DOHH2 (cell line): Measurements from ENCODE around the gene OOSP1.
"Not testable (repeated sequence)": the region's sequence is repeated elsewhere in the genome, so short reads cannot be mapped to it uniquely, and the experiment has no call there.

Experiments used
- H3F3A ChIP-seq: fragments of 200-600 bp; sonication (generic), shearing (Covaris generic); 2 replicates; pipeline ENCODE4 v1.6.0; 2016; ENCODE audit warnings: antibody characterized with exemption, mild to moderate bottlenecking; ENCODE audit not compliant: control insufficient read depth, insufficient read depth
- H3K27ac ChIP-seq: fragments of 200-600 bp; sonication (generic); 2 replicates; pipeline ENCODE4 v1.5.1; 2014; ENCODE audit warnings: low read depth, mild to moderate bottlenecking, low read length, moderate library complexity
- H3K27me3 ChIP-seq: fragments of 200-600 bp; sonication (generic); 2 replicates; pipeline ENCODE4 v1.6.1; 2014; ENCODE audit warnings: mild to moderate bottlenecking, low read length, mixed read lengths; ENCODE audit not compliant: control insufficient read depth
- H3K36me3 ChIP-seq: fragments of 200-600 bp; sonication (generic); 2 replicates; pipeline ENCODE4 v1.6.1; 2014; ENCODE audit warnings: mild to moderate bottlenecking, low read length, moderate library complexity, mixed read lengths; ENCODE audit not compliant: control insufficient read depth
- H3K4me1 ChIP-seq: fragments of 200-600 bp; sonication (generic); 2 replicates; pipeline ENCODE4 v1.6.1; 2014; ENCODE audit warnings: mild to moderate bottlenecking, low read length, mixed read lengths; ENCODE audit not compliant: control insufficient read depth
- H3K4me2 ChIP-seq: fragments of 200-600 bp; sonication (generic); 2 replicates; pipeline ENCODE4 v1.6.0; 2014; ENCODE audit warnings: mild to moderate bottlenecking, low read length, moderate library complexity
- H3K4me3 ChIP-seq: fragments of 200-600 bp; sonication (generic); 2 replicates; pipeline ENCODE4 v1.5.1; 2014; ENCODE audit warnings: mild to moderate bottlenecking, low read length, mixed read lengths
- H3K79me2 ChIP-seq: fragments of 200-600 bp; sonication (generic); 2 replicates; pipeline ENCODE4 v1.6.1; 2014; ENCODE audit warnings: mild to moderate bottlenecking, low read length, mixed read lengths; ENCODE audit not compliant: control insufficient read depth
- H3K9me2 ChIP-seq: fragments of 200-600 bp; sonication (generic); replicated peaks from 2 replicates; pipeline ENCODE4 v1.6.1; 2014; ENCODE audit warnings: mild to moderate bottlenecking, low read length, mixed read lengths; ENCODE audit not compliant: control insufficient read depth
- H3K9me3 ChIP-seq: fragments of 200-600 bp; sonication (generic); 2 replicates; pipeline ENCODE4 v1.6.1; 2014; ENCODE audit warnings: antibody characterized with exemption, low read length, mixed read lengths; ENCODE audit not compliant: control insufficient read depth, insufficient read depth
- H4K20me1 ChIP-seq: fragments of 200-600 bp; sonication (generic); 2 replicates; pipeline ENCODE4 v1.6.0; 2014; ENCODE audit warnings: low read depth, mild to moderate bottlenecking, antibody characterized with exemption, low read length, moderate library complexity; ENCODE audit not compliant: control insufficient read depth, insufficient read depth
- CTCF ChIP-seq: fragments of 200-600 bp; sonication (generic); IDR thresholded peaks from one replicate; pipeline ENCODE4 v1.5.1; 2014; ENCODE audit warnings: antibody characterized with exemption, mild to moderate bottlenecking, low read depth, low read length; ENCODE audit not compliant: poor library complexity, severe bottlenecking
- EZH2phosphoT487 ChIP-seq: fragments of 200-600 bp; sonication (generic); IDR thresholded peaks from 2 replicates; pipeline ENCODE4 v1.6.1; 2017; ENCODE audit warnings: borderline replicate concordance, mild to moderate bottlenecking, antibody characterized with exemption, low read length, moderate library complexity, mixed read lengths

OOSP1 gene

GRCh38 chr11:59898650-59899049 is 39.6 kb upstream of the OOSP1 start:
- Histone ChIP-seq H4K20me1 (no peaks in the 10 kb centered on the region), H3K4me1 (no peaks in the 10 kb centered on the region), H3F3A (no peaks in the 10 kb centered on the region), H3K79me2 (no peaks in the 10 kb centered on the region), H3K4me2 (no peak overlapping the region), H3K36me3 (no peaks in the 10 kb centered on the region), H3K27me3 (no peaks in the 10 kb centered on the region), H3K27ac (no peak overlapping the region), H3K9me3 (no peaks in the 10 kb centered on the region), H3K4me3 (no peak overlapping the region), H3K9me2 (no peaks in the 10 kb centered on the region)
- no peak for TF ChIP-seq CTCF
- TF ChIP-seq EZH2phosphoT487: no peak

- H3K79me2 ChIP-seq: no peaks in the 10 kb centered on the region
- no peak overlapping the region for H3K27ac ChIP-seq
- no peak overlapping the region for H3K4me3 ChIP-seq
- no peaks in the 10 kb centered on the region for H3K27me3 ChIP-seq
- no peaks in the 10 kb centered on the region for H4K20me1 ChIP-seq
- H3F3A ChIP-seq: no peaks in the 10 kb centered on the region
- no peaks in the 10 kb centered on the region for H3K36me3 ChIP-seq
- no peak for TF ChIP-seq EZH2phosphoT487
- no peaks in the 10 kb centered on the region for H3K4me1 ChIP-seq
- no peaks in the 10 kb centered on the region for H3K9me2 ChIP-seq
- H3K9me3 ChIP-seq: no peaks in the 10 kb centered on the region
- H3K4me2 ChIP-seq: no peak overlapping the region
Measured at GRCh38 chr11:59899532-59899931, 38.7 kb upstream of the OOSP1 start.

DNA sequence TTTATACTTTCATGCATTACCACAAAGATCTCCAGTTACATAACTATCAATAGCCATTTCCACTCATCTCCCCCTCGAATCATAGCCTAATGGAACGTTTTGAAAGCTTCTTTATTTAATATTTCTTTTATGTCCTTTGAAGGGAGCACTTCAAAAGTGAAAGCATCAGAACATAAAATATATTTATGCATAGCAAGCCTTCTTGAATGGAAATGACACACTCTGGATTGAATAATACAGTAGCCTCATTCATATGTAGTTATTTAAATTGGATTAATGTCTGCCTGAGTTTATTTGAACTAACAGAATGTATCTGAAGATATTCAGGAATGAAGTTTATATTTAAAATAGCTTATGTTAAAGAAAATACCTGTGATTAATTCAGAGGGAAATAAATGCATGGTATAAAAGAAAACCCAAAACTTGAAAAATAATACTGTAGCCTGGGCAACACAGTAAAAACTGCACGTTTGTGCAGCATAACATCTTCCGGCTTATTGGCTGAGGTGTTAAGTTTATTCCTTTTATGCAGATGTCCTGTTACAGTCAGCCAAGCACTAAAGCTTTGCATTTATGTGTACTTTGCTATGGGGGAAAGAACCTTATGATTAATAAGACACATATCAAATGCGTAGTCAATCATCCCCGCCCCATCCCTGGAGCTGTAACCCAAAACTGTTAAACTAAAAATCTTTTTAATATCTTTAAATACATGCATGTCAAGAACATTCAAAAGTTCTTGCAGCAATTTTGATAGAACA is 37.7 kb upstream of the OOSP1 start:
- Histone ChIP-seq H3F3A (no peaks in the 10 kb centered on the region), H3K9me2 (no peaks in the 10 kb centered on the region), H3K79me2 (no peaks in the 10 kb centered on the region), H3K27me3 (no peaks in the 10 kb centered on the region), H4K20me1 (no peaks in the 10 kb centered on the region), H3K36me3 (no peaks in the 10 kb centered on the region), H3K27ac (no peak overlapping the region), H3K4me2 (no peak overlapping the region), H3K4me3 (no peak overlapping the region), H3K9me3 (no peaks in the 10 kb centered on the region), H3K4me1 (no peaks in the 10 kb centered on the region)
- TF ChIP-seq CTCF: no peak
- no peak for TF ChIP-seq EZH2phosphoT487

GRCh38 chr11:59901306-59901705 is 36.9 kb upstream of the OOSP1 start:
- no peaks in the 10 kb centered on the region for H3K9me2 ChIP-seq
- no peaks in the 10 kb centered on the region for H3K79me2 ChIP-seq
- H4K20me1 ChIP-seq: no peaks in the 10 kb centered on the region
- no peak overlapping the region for H3K4me3 ChIP-seq
- H3K4me1 ChIP-seq: no peaks in the 10 kb centered on the region
- no peaks in the 10 kb centered on the region for H3F3A ChIP-seq
- H3K27ac ChIP-seq: no peak overlapping the region
- TF ChIP-seq EZH2phosphoT487 (no peak), CTCF (no peak)
- no peak overlapping the region for H3K4me2 ChIP-seq
- no peaks in the 10 kb centered on the region for H3K36me3 ChIP-seq
- H3K27me3 ChIP-seq: no peaks in the 10 kb centered on the region
- H3K9me3 ChIP-seq: no peaks in the 10 kb centered on the region

DNA sequence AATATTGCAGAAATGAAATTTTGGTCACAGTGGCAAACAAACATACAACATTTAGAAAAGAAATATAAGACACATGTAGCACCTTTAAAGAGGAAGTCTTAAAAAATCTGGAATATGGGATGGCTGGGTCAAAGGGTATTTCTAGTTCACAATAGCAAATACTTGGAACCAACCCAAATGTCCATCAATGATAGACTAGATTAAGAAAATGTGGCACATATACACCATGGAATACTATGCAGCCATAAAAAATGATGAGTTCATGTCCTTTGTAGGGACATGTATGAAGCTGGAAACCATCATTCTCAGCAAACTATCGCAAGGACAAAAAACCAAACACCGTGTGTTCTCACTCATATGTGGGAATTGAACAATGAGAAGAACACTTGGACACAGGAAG is 34.7 kb upstream of the OOSP1 start:
- H3K79me2 ChIP-seq, H3K9me2 ChIP-seq, H3K27ac ChIP-seq, H3K4me1 ChIP-seq, H3K36me3 ChIP-seq, H3K4me3 ChIP-seq, H3F3A ChIP-seq, H3K27me3 ChIP-seq, H4K20me1 ChIP-seq, H3K9me3 ChIP-seq, H3K4me2 ChIP-seq: not testable (repeated sequence)
